HUDEP-2 (cell line): ENCODE results near the gene SLC16A12.
A peak's percentile ranks its signal among the peaks of the same experiment; 100 is the strongest.
"Not testable (repeated sequence)": the region's sequence is repeated elsewhere in the genome, so short reads cannot be mapped to it uniquely, and the experiment has no call there.

Experiments used
- DNase-seq, 76 experiments: peaks; one replicate each; lab custom pipeline; 2025; ENCODE audit not compliant: unreplicated experiment in 76 of 76; lab: John Stamatoyannopoulos, UW

Gene SLC16A12

GRCh38 chr10:89475591-89475998, 59.8 kb downstream of the SLC16A12 start:
- no peak for DNase-seq

- DNase-seq = peak in 1 of 76 experiments; percentile 1
Measured at GRCh38 chr10:89475125-89475524, 60.3 kb downstream of the SLC16A12 start.

GRCh38 chr10:89474452-89474851, 60.9 kb downstream of the SLC16A12 start:
- no peak for DNase-seq

- DNase-seq = no peak
Measured at GRCh38 chr10:89471110-89471809, 64.1 kb downstream of the SLC16A12 start.

- DNase-seq = no peak
Measured at GRCh38 chr10:89470628-89471027, 64.8 kb downstream of the SLC16A12 start.

GRCh38 chr10:89469517-89469916, 65.9 kb downstream of the SLC16A12 start:
- DNase-seq = no peak

GRCh38 chr10:89468191-89468965, 67.0 kb downstream of the SLC16A12 start:
- no peak for DNase-seq

- DNase-seq = peak in 3 of 76 experiments; percentile 0 to 5 (median 1)
Measured at GRCh38 chr10:89466599-89467035, 68.8 kb downstream of the SLC16A12 start.

- DNase-seq = no peak
Measured at GRCh38 chr10:89465196-89465595, 70.2 kb downstream of the SLC16A12 start.

- no peak for DNase-seq
Measured at GRCh38 chr10:89463846-89464537, 71.4 kb downstream of the SLC16A12 start.

- DNase-seq = no peak
Measured at GRCh38 chr10:89458784-89459183, 76.6 kb downstream of the SLC16A12 start.

- DNase-seq = no peak
Measured at GRCh38 chr10:89458291-89458690, 77.1 kb downstream of the SLC16A12 start.

- no peak for DNase-seq
Measured at GRCh38 chr10:89454561-89455347, 80.6 kb downstream of the SLC16A12 start.

- no peak for DNase-seq
Measured at GRCh38 chr10:89452193-89452592, 83.2 kb downstream of the SLC16A12 start.

- no peak for DNase-seq
Measured at GRCh38 chr10:89450901-89451300, 84.5 kb downstream of the SLC16A12 start.

- DNase-seq = not testable (repeated sequence)
Measured at GRCh38 chr10:89444819-89445218, 90.6 kb downstream of the SLC16A12 start.

- no peak for DNase-seq
Measured at GRCh38 chr10:89442289-89442688, 93.1 kb downstream of the SLC16A12 start.

GRCh38 chr10:89440226-89441009, 95.0 kb downstream of the SLC16A12 start:
- peak in 44 of 76 experiments; percentile 1 to 59 (median 25) for DNase-seq

GRCh38 chr10:89438525-89438924, 96.9 kb downstream of the SLC16A12 start:
- no peak for DNase-seq

GRCh38 chr10:89431977-89432376, 103.4 kb downstream of the SLC16A12 start:
- DNase-seq = no peak
